Measurements from ENCODE around the gene THSD4.
"Not testable (repeated sequence)": the region's sequence is repeated elsewhere in the genome, so short reads cannot be mapped to it uniquely, and the experiment has no call there.

THSD4 gene

GRCh38 chr15:71154607-71155200 lies 39.4 kb downstream of the THSD4 start:
- no peak overlapping the region for H3K9ac ChIP-seq (ENCODE audit: low read length in 5 of 5)
- no peaks in the 10 kb centered on the region for H3K36me3 ChIP-seq (ENCODE audit: control insufficient read depth in 5 of 5, insufficient read depth in 5 of 5, low read length in 5 of 5)
- H3K4me3 ChIP-seq (ENCODE audit: low read depth in 1 of 5, low read length in 5 of 5) = no peak overlapping the region
- no peaks in the 10 kb centered on the region for H3K9me3 ChIP-seq (ENCODE audit: control insufficient read depth in 5 of 5, low read length in 5 of 5)
- H3K27ac ChIP-seq (ENCODE audit: low read depth, low read length) = no peak overlapping the region
- peaks cover 0 to 7% (median 0%) of the 10 kb centered on the region in 5 donors for H3K27me3 ChIP-seq (ENCODE audit: control insufficient read depth in 5 of 5, insufficient read depth in 4 of 5, low read length in 5 of 5)
- no peaks in the 10 kb centered on the region for H3K4me1 ChIP-seq (ENCODE audit: control insufficient read depth in 5 of 5, insufficient read depth in 5 of 5, low read length in 5 of 5)

DNA sequence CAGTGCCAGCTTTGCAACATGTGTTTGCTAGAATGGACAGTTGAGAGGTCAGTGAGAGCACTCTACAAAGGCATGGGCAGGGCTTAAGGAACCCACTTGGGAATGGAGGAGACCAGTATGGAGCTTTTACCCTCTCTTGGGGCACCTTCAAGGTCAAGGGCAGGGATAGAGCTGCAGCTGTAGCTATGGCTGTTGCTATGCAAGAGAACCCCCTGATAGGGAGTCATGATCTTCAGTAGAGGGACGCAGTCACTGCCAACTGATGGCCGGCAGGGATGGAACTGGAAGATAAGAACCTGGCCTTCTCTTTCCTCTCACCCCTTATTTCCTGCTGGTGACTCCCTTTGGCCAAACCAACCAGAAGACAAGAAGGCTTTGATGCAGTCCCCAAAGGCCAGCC lies 40.3 kb downstream of the THSD4 start:
- no peak overlapping the region for H3K4me3 ChIP-seq (ENCODE audit: low read depth in 1 of 5, low read length in 5 of 5)
- no peak overlapping the region for H3K9ac ChIP-seq (ENCODE audit: low read length in 5 of 5)
- no peak overlapping the region for H3K27ac ChIP-seq (ENCODE audit: low read depth, low read length)
- no peaks in the 10 kb centered on the region for H3K9me3 ChIP-seq (ENCODE audit: control insufficient read depth in 5 of 5, low read length in 5 of 5)
- H3K36me3 ChIP-seq (ENCODE audit: control insufficient read depth in 5 of 5, insufficient read depth in 5 of 5, low read length in 5 of 5) = no peaks in the 10 kb centered on the region
- H3K27me3 ChIP-seq (ENCODE audit: control insufficient read depth in 5 of 5, insufficient read depth in 4 of 5, low read length in 5 of 5) = peaks cover 0 to 7% (median 0%) of the 10 kb centered on the region in 5 donors
- H3K4me1 ChIP-seq (ENCODE audit: control insufficient read depth in 5 of 5, insufficient read depth in 5 of 5, low read length in 5 of 5) = no peaks in the 10 kb centered on the region

- H3K4me1 ChIP-seq (ENCODE audit: control insufficient read depth in 5 of 5, insufficient read depth in 5 of 5, low read length in 5 of 5) = no peaks in the 10 kb centered on the region
- no peak overlapping the region for H3K9ac ChIP-seq (ENCODE audit: low read length in 5 of 5)
- H3K36me3 ChIP-seq (ENCODE audit: control insufficient read depth in 5 of 5, insufficient read depth in 5 of 5, low read length in 5 of 5) = no peaks in the 10 kb centered on the region
- H3K4me3 ChIP-seq (ENCODE audit: low read depth in 1 of 5, low read length in 5 of 5) = no peak overlapping the region
- H3K9me3 ChIP-seq (ENCODE audit: control insufficient read depth in 5 of 5, low read length in 5 of 5) = peaks cover 0 to 4% (median 2%) of the 10 kb centered on the region in 5 donors
- H3K27ac ChIP-seq (ENCODE audit: low read depth, low read length) = no peak overlapping the region
- no peaks in the 10 kb centered on the region for H3K27me3 ChIP-seq (ENCODE audit: control insufficient read depth in 5 of 5, insufficient read depth in 4 of 5, low read length in 5 of 5)
Measured at GRCh38 chr15:71160976-71161375, 45.7 kb downstream of the THSD4 start.

DNA sequence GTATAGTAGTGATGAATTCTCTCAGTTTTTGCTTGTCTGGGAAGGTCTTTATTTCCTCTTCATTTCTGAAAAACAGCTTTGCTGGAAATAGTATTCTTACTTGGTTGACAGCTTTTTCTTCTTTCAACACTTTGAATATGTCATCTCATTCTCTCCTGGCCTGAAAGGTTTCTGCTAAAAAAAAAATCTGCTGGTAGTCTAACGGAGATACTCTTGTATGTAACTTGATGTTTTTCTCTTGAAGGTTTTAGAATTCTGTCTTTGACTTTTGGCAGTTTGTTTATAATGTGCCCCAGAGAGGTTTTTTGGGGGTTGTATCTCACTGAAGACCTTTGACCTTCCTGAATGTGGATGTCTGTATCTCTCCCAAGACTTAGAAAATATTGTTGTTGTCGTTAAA lies 47.0 kb downstream of the THSD4 start:
- Histone ChIP-seq H3K36me3 (ENCODE audit: control insufficient read depth in 5 of 5, insufficient read depth in 5 of 5, low read length in 5 of 5) (no peaks in the 10 kb centered on the region), H3K27ac (ENCODE audit: low read depth, low read length) (no peak overlapping the region), H3K4me3 (ENCODE audit: low read depth in 1 of 5, low read length in 5 of 5) (no peak overlapping the region), H3K4me1 (ENCODE audit: control insufficient read depth in 5 of 5, insufficient read depth in 5 of 5, low read length in 5 of 5) (no peaks in the 10 kb centered on the region), H3K27me3 (ENCODE audit: control insufficient read depth in 5 of 5, insufficient read depth in 4 of 5, low read length in 5 of 5) (no peaks in the 10 kb centered on the region), H3K9ac (ENCODE audit: low read length in 5 of 5) (no peak overlapping the region), H3K9me3 (ENCODE audit: control insufficient read depth in 5 of 5, low read length in 5 of 5) (peaks cover 0 to 4% (median 2%) of the 10 kb centered on the region in 5 donors)

GRCh38 chr15:71164606-71165005 lies 49.3 kb downstream of the THSD4 start:
- H3K4me3 ChIP-seq (ENCODE audit: low read depth in 1 of 5, low read length in 5 of 5) = not testable (repeated sequence)

DNA sequence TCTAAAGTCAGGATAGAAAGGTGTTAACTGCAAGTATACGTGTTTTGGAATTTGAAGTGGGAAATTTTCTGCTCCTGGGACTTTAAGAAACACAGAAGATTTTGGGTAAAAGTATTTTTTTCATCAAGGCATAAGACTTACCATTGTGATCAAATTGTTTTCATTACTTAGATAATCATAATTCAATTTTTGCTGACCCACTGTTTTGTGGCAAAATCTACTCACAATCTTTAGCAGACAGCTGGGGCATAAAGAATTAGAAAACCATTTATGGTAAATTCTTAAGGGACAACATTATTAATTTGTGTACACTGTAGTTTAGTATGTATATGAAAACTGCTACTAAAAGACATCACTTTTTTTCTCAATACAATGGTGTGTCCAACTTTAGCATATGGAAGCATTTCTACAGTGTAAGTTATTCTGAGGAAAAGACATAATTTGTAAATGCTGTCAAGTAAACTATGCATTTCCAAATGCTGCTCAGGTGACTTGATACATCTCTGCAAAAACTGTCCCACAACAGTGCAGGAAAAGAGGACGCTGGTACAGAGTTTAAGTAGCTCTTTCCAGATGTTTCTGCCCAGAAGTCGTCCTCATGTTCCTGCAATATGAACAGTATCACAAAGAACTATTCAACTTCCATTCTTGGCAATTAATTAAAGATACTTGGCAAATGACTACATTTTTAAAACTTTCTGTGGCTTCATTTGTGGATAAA lies 52.3 kb downstream of the THSD4 start:
- no peak overlapping the region for H3K9ac ChIP-seq (ENCODE audit: low read length in 5 of 5)
- H3K27me3 ChIP-seq (ENCODE audit: control insufficient read depth in 5 of 5, insufficient read depth in 4 of 5, low read length in 5 of 5) = no peaks in the 10 kb centered on the region
- peaks cover 0 to 10% (median 3%) of the 10 kb centered on the region in 5 donors for H3K9me3 ChIP-seq (ENCODE audit: control insufficient read depth in 5 of 5, low read length in 5 of 5)
- H3K4me3 ChIP-seq (ENCODE audit: low read depth in 1 of 5, low read length in 5 of 5) = no peak overlapping the region
- H3K4me1 ChIP-seq (ENCODE audit: control insufficient read depth in 5 of 5, insufficient read depth in 5 of 5, low read length in 5 of 5) = no peaks in the 10 kb centered on the region
- H3K36me3 ChIP-seq (ENCODE audit: control insufficient read depth in 5 of 5, insufficient read depth in 5 of 5, low read length in 5 of 5) = no peaks in the 10 kb centered on the region
- H3K27ac ChIP-seq (ENCODE audit: low read depth, low read length) = no peak overlapping the region

More at GRCh38 chr15:71164606-71165005, 49.3 kb downstream of the THSD4 start:
- H3K27me3 ChIP-seq (ENCODE audit: control insufficient read depth in 5 of 5, insufficient read depth in 4 of 5, low read length in 5 of 5); H3K36me3 ChIP-seq (ENCODE audit: control insufficient read depth in 5 of 5, insufficient read depth in 5 of 5, low read length in 5 of 5); H3K27ac ChIP-seq (ENCODE audit: low read depth, low read length); H3K9me3 ChIP-seq (ENCODE audit: control insufficient read depth in 5 of 5, low read length in 5 of 5); H3K9ac ChIP-seq (ENCODE audit: low read length in 5 of 5); H3K4me1 ChIP-seq (ENCODE audit: control insufficient read depth in 5 of 5, insufficient read depth in 5 of 5, low read length in 5 of 5): not testable (repeated sequence)

DNA sequence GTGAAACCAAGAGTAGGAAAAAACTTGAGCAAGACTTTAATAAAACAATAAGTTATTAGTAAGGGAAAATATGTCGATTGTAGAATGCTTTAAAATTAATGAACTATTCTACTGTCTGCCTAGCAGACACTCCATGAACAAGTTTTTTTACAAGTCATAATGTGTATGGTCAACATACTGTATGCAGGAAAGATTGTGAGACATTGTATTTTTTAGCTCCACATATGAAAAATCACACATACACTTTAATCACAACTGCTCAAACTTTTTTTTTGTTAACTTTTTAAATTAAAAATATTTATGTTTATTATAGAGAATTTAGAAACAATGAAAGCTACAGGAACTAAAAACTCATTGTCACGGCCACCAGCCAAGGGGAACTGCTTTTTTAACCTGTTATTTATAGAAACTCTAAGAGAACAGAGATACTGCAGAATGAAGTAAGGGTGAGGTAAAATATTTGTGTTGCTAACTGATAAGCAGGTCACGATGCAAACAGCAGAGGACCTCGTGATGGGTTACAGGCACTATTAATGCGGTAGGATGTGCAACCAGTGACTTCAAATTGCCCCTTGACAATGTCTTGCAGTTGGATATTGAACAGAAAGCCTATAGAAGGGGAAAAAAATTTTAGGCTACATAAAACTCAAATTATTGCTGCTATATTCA lies 53.0 kb downstream of the THSD4 start:
- Histone ChIP-seq H3K27me3 (ENCODE audit: control insufficient read depth in 5 of 5, insufficient read depth in 4 of 5, low read length in 5 of 5) (no peaks in the 10 kb centered on the region), H3K4me3 (ENCODE audit: low read depth in 1 of 5, low read length in 5 of 5) (no peak overlapping the region), H3K36me3 (ENCODE audit: control insufficient read depth in 5 of 5, insufficient read depth in 5 of 5, low read length in 5 of 5) (no peaks in the 10 kb centered on the region), H3K9ac (ENCODE audit: low read length in 5 of 5) (no peak overlapping the region), H3K9me3 (ENCODE audit: control insufficient read depth in 5 of 5, low read length in 5 of 5) (peaks cover 0 to 10% (median 3%) of the 10 kb centered on the region in 5 donors), H3K4me1 (ENCODE audit: control insufficient read depth in 5 of 5, insufficient read depth in 5 of 5, low read length in 5 of 5) (no peaks in the 10 kb centered on the region), H3K27ac (ENCODE audit: low read depth, low read length) (no peak overlapping the region)

DNA sequence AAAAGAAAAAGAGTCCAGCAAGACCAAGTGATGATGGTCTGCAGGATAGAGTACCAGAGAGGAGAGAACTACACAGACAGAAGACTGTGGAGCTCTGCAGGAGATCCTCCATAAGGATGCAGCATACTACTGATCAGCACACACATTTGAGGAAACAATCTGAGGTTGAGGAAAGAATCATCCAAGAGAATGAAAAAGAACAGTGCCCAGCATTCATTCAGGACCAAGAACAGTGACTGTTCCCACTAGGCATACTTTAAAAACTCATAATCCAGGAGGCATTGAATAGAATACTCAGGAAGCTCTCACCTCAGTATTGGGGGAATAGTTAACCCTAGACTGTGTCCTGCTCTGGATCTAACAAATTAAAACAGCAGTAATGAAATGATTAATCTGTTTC lies 54.9 kb downstream of the THSD4 start:
- no peaks in the 10 kb centered on the region for H3K4me1 ChIP-seq (ENCODE audit: control insufficient read depth in 5 of 5, insufficient read depth in 5 of 5, low read length in 5 of 5)
- H3K27me3 ChIP-seq (ENCODE audit: control insufficient read depth in 5 of 5, insufficient read depth in 4 of 5, low read length in 5 of 5) = no peaks in the 10 kb centered on the region
- peaks cover 0 to 10% (median 3%) of the 10 kb centered on the region in 5 donors for H3K9me3 ChIP-seq (ENCODE audit: control insufficient read depth in 5 of 5, low read length in 5 of 5)
- no peak overlapping the region for H3K9ac ChIP-seq (ENCODE audit: low read length in 5 of 5)
- no peak overlapping the region for H3K4me3 ChIP-seq (ENCODE audit: low read depth in 1 of 5, low read length in 5 of 5)
- H3K27ac ChIP-seq (ENCODE audit: low read depth, low read length) = no peak overlapping the region
- H3K36me3 ChIP-seq (ENCODE audit: control insufficient read depth in 5 of 5, insufficient read depth in 5 of 5, low read length in 5 of 5) = no peaks in the 10 kb centered on the region

- Histone ChIP-seq H3K4me1 (ENCODE audit: control insufficient read depth in 5 of 5, insufficient read depth in 5 of 5, low read length in 5 of 5) (no peaks in the 10 kb centered on the region), H3K4me3 (ENCODE audit: low read depth in 1 of 5, low read length in 5 of 5) (no peak overlapping the region), H3K27me3 (ENCODE audit: control insufficient read depth in 5 of 5, insufficient read depth in 4 of 5, low read length in 5 of 5) (no peaks in the 10 kb centered on the region), H3K9me3 (ENCODE audit: control insufficient read depth in 5 of 5, low read length in 5 of 5) (peaks cover 0 to 10% (median 0%) of the 10 kb centered on the region in 5 donors), H3K27ac (ENCODE audit: low read depth, low read length) (no peak overlapping the region), H3K9ac (ENCODE audit: low read length in 5 of 5) (no peak overlapping the region), H3K36me3 (ENCODE audit: control insufficient read depth in 5 of 5, insufficient read depth in 5 of 5, low read length in 5 of 5) (no peaks in the 10 kb centered on the region)
Measured at GRCh38 chr15:71171195-71171594, 55.9 kb downstream of the THSD4 start.

GRCh38 chr15:71174360-71174759 lies 59.1 kb downstream of the THSD4 start:
- not testable (repeated sequence) for H3K4me3 ChIP-seq (ENCODE audit: low read depth in 1 of 5, low read length in 5 of 5); H3K36me3 ChIP-seq (ENCODE audit: control insufficient read depth in 5 of 5, insufficient read depth in 5 of 5, low read length in 5 of 5); H3K27ac ChIP-seq (ENCODE audit: low read depth, low read length); H3K4me1 ChIP-seq (ENCODE audit: control insufficient read depth in 5 of 5, insufficient read depth in 5 of 5, low read length in 5 of 5); H3K9ac ChIP-seq (ENCODE audit: low read length in 5 of 5); H3K27me3 ChIP-seq (ENCODE audit: control insufficient read depth in 5 of 5, insufficient read depth in 4 of 5, low read length in 5 of 5)
- peaks cover 0 to 10% (median 0%) of the 10 kb centered on the region in 5 donors for H3K9me3 ChIP-seq (ENCODE audit: control insufficient read depth in 5 of 5, low read length in 5 of 5)
